AG09319 (cell line): ENCODE data around the gene PRLR.

Experiments used
- DNase-seq: peaks from one replicate; pipeline ENCODE4 v3.0.0-alpha.2; 2010; ENCODE audit warnings: low read depth; ENCODE audit errors: extremely low read depth
- TF ChIP-seq, protein P1 (sequence below): IDR thresholded peaks from 2 replicates; pipeline ENCODE4 v1.5.1; 2011; ENCODE audit warnings: low read depth, mild to moderate bottlenecking, inconsistent platforms, low read length, moderate library complexity

The PRLR gene

DNA sequence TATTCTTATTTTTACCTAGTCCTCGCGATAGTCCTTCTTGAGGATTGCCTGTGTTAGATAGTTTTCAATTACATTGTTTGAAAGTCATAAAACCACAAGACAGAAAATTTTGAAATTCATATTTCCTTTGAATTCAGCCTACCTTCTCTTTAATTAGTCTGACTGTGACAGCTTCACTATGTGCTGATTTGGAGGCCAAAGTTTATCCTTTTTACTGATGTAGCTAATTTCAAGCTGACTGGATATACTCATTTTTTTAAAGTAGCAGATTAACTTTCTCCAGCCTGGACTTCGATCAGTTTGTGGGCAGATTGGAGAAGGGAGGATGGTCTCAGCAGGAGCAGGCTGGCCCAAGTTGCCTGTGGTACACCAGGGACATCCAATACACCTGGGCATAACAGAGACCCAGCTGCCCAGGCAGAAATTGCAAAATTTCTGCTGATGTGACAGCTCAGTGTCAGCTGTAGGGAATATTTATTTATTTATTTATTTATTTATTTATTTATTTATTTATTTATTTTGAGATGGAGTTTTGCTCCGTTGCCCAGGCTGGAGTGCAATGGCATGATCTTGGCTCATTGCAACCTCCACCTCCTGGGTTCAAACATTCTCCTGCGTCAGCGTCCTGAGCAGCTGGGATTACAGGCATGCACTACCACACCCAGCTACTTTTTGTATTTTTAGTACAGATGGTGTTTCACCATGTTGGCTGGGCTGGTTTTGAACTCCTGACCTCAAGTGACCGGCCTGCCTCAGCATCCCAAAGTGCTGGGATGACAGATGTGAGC is 206.7 kb downstream of the PRLR start:
- DNase-seq, result no peak
- TF ChIP-seq, protein P1, sequence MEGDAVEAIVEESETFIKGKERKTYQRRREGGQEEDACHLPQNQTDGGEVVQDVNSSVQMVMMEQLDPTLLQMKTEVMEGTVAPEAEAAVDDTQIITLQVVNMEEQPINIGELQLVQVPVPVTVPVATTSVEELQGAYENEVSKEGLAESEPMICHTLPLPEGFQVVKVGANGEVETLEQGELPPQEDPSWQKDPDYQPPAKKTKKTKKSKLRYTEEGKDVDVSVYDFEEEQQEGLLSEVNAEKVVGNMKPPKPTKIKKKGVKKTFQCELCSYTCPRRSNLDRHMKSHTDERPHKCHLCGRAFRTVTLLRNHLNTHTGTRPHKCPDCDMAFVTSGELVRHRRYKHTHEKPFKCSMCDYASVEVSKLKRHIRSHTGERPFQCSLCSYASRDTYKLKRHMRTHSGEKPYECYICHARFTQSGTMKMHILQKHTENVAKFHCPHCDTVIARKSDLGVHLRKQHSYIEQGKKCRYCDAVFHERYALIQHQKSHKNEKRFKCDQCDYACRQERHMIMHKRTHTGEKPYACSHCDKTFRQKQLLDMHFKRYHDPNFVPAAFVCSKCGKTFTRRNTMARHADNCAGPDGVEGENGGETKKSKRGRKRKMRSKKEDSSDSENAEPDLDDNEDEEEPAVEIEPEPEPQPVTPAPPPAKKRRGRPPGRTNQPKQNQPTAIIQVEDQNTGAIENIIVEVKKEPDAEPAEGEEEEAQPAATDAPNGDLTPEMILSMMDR, result no peak

DNA sequence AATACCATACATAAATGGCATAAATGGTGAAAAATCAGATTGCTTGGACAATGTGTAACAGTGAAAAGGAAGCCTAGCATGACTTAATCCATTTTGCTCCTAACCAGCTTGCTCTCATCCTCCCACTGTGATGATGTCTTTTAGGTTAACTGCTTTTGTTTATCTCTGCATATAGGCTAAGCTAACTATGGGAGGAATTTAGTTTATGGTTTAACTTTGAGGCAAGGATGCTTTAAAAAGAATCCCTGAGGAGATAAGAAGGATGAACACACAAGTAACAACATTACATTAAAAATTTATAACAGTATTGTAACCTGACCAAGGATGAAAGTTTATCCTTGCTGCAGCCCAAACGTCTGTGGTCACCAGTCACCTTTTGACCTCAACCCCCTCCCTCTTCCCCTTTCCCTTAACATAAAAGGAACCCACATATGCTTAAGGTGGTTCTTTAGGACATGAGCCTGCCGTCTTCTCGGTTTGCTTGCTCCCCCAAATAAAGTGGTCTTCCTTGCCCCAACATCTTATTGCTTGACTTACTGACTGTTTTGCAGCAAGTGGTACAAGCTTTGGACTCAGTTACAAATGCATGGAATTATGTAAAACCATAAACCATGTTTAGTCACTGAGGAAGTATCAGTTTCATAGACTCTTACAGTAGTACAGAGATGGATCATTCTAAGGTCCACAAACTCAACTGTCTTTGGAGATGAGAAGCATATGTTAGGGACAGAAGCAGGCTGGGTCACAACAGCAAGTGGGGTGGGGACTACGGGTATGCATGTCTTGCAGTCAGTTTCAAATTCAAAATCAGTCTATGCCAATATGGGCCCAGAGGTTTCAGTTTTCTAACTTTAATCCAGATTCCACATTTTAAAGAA is 213.9 kb downstream of the PRLR start:
- TF ChIP-seq, protein P1, result no peak
- DNase-seq, result no peak

DNA sequence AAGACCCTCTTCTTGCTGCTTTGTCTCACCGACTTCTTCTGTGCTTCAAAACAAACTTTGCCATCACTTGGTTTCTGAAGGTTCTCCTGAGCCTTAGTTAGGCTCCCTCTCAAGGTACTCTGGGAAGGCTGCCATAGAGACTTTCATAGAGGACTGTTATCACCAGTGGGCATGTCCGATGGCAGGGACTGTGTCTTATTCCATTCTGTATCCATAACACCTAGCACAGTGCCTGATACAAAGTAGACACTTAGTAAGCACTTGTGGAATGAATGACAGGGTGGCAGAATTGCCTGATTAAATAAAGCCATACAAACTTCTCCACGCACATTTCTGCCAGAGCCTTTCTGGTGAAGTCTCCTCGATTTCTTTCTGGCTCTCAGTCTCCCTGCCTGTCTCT is 215.2 kb downstream of the PRLR start:
- TF ChIP-seq, protein P1, result no peak
- DNase-seq, result no peak

DNA sequence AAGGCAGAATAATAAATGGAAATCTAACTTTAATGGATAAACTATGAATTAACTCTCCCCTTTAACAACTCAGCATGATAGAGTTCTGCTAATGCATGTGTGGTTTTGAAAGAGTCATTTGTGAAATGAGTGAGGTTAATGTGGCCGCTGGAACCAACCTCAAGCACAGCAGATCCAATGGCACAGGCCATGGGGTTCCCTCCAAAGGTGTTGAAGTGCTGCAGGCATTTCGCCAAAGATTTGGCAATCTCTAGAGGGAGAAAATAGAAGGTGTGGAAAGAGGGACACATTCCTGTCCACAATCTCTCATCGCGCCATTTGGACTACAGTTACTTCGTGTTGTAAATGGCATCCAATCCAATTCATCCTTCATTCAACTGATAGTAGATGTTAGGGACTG is 217.5 kb downstream of the PRLR start:
- TF ChIP-seq, protein P1, result no peak
- DNase-seq, result no peak

DNA sequence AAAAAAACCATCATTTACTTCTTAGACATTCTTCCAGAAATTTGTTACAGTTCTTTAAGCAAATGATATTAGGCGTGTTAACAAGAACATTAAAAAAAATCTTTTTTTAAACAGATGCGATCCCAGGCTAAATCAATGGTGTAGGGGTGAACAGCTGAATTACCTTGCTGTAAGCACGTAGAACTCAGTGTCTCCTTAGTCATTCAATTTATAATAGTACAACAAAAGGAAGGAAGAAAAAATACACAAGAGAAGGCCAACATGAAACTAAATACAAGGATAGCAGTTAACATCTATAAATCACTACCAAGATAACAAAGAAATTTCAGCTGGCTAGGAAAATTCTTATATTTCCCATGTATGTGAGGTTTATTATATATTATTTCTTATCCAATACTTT is 217.9 kb downstream of the PRLR start:
- TF ChIP-seq, protein P1, result no peak
- DNase-seq, result no peak

DNA sequence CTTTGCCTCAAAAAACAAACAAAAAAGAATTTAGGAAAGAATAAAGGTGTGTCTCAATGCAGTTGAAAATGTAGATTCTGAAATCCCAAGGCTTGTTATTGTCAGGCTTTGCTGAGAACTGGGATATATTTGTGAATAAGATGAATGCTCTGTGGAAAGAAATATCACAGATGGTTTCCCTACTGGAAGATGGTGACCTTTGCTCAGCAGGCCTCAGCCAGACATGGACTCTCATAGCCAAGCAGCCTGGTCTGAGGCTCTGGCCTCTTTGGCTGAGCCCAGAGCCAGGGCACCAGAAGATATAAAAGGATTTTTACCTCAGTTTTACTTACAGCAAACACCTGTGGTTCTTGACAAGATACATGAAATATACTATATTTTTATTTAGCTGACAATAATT is 219.6 kb downstream of the PRLR start:
- DNase-seq, result no peak
- TF ChIP-seq, protein P1, result no peak

DNA sequence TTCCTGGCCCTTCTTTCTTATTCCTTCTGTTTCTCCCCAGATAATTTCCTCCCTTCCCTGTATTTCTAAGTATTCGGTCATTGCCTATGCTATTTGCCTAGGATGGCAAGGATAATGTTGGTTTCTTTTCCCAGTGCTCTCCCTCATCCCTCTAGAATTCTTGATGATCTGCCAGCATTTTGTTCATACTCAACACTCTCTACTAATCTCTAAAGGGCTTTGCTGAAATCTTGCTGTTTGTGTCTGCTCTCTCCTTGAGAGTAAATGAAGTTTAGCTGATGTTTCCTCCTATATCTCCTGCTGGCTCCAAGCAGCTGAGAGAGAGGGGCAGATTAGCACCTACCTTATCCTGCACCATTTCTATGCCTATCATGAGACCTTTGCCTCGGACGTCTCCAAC is 220.6 kb downstream of the PRLR start:
- DNase-seq, result no peak

More for the DNA sequence above, 220.6 kb downstream of the PRLR start:
- TF ChIP-seq, protein P1, result no peak
